Activated CD8-positive, alpha-beta memory T cell treated with anti-CD3 and anti-CD28 coated beads for 36 hours (primary cell): Measurements from ENCODE around the gene ZNF57. TPM values are rescaled to one million over a fixed set of nuclear protein-coding genes. Genes with fewer than 3 reads are reported as not detected.
"Not testable (repeated sequence)": the region's sequence is repeated elsewhere in the genome, so short reads cannot be mapped to it uniquely, and the experiment has no call there.

Experiments used
- CTCF ChIA-PET: fragments of 350-600 bp; sonication (Branson Sonifier 250); formaldehyde crosslinking; loops from one replicate; lab custom pipeline; 2021; ENCODE audit warnings: antibody characterized with exemption; lab: Charles Lee
- POLR2A ChIA-PET: fragments of 350-600 bp; sonication (Branson Sonifier 250); formaldehyde crosslinking; loops from one replicate; lab custom pipeline; 2021; ENCODE audit warnings: antibody characterized with exemption; lab: Charles Lee
- total RNA-seq, 2 experiments: library from RNA; stranded (reverse); gene quantifications; one replicate each; pipeline ENCODE4 v1.2.3, GENCODE V29; 2021

ZNF57 gene
- total RNA-seq, 2 experiments from 2014 or later, result 4.2 to 4.5 TPM

DNA sequence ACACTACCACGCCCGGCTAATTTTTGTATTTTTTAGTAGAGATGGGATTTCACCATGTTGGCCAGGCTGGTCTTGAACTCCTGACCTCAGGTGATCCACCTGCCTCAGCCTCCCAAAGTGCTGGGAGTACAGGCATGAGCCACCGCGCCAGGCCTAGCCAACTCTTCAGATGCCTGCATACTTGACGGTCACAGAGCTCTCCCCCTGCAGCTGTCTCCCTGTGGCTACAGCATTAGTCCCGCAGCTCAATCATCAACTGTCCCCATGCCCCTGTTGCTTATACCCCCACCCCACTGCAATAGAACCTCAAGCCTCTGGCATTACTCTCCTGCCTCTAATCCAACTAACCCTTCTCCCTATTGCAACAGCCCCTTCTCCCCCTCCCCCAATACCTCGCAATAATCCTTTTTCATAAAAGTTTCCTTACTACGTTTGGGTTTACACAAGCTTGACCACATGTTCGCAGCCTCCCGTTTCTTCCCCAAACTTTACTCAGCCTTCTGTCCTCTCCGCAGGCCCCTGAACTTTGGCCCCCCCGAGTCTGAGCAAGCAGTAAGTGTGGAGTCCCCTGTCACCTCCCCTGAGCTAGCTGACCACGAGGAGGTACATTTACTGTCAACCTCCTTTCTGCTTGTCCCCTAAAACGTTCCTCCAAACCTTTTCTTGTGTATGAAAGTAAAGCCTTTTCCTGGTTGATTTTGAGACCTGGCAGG is 42.4 kb downstream of the ZNF57 start:
- CTCF ChIA-PET, result interaction anchor here (0.6 to 0.7 kb wide), 3 partner anchors 242 to 362 kb away, joined by 3 to 6 read pairs (median 3); no protein-coding TSS in a partner anchor
- POLR2A ChIA-PET, result interaction anchor here (0.7 kb wide), 2 partner anchors 51 to 642 kb away, joined by 7 to 14 read pairs; partner anchors contain the start of gene GIPC3

DNA sequence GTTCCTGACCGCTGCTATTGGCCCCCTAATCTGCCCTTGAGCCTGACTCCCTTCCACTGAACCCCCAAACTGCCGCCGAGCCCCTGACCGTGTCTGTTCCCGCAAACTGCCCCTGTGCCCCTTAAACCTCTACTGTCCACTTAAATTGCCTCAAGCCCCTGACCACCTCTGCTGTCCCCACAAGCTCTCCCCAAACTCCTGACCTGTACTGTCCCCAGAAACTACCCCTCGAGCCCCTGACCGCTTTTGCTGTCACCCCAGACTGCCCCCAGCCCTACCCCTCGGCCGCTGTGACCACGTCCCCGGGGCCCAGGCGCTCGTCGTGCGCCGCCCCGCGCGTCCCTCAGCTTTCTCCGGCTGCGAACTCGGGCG is 43.7 kb downstream of the ZNF57 start:
- ChIA-PET CTCF (no interaction called here), POLR2A (interaction anchor here (0.6 kb wide), 3 partner anchors 21 to 554 kb away, joined by 3 to 7 read pairs (median 4); no protein-coding TSS in a partner anchor)

DNA sequence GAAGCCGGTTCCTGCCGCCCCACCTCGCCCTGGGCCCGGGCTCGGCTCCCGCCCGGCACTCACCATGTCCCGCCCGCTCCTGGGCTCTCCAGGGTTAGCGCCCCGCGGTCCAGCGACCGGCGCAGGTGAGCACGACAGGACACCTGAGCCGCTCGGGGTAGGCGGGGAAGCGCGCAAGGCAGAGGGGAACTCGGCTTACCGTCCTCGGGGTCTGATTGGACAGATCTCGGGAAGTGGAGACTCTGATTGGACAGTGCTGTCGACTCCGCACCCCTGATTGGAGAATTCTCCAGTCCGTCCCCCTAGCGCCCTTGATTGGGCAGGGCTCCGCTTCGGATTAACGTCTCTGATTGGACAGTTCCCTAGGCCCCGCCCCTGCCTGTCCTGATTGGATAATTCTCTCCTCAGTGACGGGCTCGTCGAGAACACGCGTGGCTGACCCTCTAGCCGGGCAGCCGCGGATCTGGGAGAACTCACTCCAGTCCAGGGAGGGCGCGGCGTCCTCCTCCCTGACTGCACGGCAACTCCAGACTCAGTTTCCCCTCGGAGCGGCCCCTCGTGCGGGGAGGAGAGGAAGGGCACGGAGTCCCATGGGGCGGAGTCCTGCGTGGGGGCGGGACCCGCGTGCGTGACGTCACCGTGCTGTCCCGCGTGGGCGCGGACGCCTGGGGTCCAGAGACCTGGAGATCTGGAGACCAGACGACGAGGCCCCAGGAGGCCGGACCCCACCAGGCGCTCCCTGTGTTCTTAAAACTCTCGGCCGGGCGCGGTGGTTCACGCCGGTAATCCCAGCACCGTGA is 44.2 kb downstream of the ZNF57 start, which contains the start of gene ZNF77:
TSS of gene ZNF77 (minus strand) at position 197 of the 800 bp plus-strand sequence. CDS start at position 66, 131 bp downstream.
- POLR2A ChIA-PET, result interaction anchor here (0.6 to 0.8 kb wide), 4 partner anchors 30 to 1692 kb away, joined by 3 to 7 read pairs (median 5); no protein-coding TSS in a partner anchor
- CTCF ChIA-PET, result no interaction called here

DNA sequence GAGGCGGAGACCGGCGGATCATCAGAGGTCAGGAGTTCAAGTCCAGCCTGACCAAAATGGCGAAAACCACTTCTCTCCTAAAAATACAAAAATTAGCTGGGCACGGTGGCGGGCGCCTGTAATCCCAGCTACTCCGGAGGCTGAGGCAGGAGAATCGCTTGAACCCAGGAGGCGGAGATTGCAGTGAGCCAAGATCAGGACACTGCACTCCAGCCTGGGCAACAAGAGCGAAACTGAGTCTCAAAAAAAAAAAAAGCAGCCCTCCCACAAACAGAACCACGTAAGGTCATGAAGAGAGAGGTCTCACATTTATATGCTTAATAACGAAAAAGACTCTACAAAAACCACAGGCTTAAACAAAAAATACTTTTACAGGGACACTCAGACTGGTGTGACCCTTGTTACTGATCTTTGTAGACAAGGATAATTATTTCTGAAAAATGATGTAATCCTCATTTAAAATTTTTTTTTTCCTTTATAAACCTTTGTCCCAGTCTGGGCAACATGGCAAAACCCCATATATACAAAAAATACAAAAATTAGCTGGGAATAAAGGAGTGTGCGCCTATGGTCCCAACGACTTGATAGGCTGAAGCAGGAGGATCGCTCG is 45.0 kb downstream of the ZNF57 start:
- ChIA-PET CTCF (no interaction called here), POLR2A (interaction anchor here (0.7 to 0.8 kb wide), 2 partner anchors 147 to 1691 kb away, joined by 4 to 6 read pairs; no protein-coding TSS in a partner anchor)

DNA sequence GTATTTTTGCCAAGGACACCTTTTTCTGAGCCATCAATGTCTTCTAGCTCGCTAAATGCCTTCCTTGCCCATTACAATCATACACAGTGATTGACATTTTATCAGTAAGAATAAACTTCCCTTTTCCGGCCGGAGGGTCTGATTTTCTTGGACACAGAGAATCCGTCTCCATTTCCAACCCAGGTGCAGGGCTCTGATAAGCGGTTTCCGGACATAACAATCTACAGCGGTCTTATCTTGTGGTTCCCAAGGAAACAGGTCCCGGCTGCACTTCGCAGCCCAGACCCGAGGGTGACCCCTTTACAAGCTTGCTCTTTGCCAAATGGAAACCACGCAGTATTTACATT is 49.2 kb downstream of the ZNF57 start:
- ChIA-PET CTCF (interaction anchor here (0.6 to 2.6 kb wide), 13 partner anchors 15 to 302 kb away, joined by 3 to 25 read pairs (median 4); no protein-coding TSS in a partner anchor), POLR2A (no interaction called here)

DNA sequence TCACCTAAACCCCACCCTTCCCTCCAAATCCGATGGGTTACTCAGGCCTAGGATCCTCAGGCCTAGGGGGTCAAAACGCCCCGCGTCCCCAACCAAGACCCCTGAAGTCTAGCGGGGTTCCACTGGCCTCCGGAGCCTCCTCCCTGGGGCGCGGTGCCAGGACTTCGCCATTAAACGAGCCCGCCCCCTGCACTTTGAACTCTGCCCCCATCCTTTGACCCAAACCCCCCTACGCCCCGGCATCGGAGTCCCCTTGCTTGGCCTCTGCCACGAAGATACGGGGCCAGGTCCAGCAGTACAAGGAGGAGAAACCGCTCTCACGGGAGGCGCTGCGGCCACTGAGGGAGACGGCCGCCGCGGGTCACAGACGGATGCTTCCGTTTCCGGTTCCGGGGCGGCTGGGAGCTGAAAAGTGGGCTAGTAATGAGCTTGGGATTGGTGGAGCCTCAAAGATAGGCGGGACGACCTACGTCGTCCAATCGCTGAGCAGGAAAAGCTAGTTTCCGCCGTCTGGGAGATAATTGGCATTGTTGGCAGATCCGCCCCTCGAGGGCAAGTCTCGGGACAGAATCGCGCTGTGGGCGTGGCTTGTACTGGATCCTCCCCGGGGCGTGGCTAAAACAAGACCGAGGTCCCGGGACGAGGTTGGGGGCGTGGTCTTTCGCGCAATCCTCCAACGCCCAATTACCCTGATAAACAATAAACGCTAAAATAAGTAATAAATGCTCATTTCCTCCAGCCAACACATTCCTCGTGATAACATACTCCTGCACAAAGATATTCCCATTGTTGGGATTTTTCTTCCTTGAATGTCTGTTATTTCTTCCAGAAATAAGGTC is 49.8 kb downstream of the ZNF57 start:
- ChIA-PET CTCF (interaction anchor here (0.6 to 2.6 kb wide), 21 partner anchors 12 to 302 kb away, joined by 3 to 25 read pairs (median 3); partner anchors contain the start of gene TLE6), POLR2A (interaction anchor here (0.6 to 0.9 kb wide), 4 partner anchors 26 to 760 kb away, joined by 4 to 6 read pairs (median 4); partner anchors contain the start of gene TLE6)

DNA sequence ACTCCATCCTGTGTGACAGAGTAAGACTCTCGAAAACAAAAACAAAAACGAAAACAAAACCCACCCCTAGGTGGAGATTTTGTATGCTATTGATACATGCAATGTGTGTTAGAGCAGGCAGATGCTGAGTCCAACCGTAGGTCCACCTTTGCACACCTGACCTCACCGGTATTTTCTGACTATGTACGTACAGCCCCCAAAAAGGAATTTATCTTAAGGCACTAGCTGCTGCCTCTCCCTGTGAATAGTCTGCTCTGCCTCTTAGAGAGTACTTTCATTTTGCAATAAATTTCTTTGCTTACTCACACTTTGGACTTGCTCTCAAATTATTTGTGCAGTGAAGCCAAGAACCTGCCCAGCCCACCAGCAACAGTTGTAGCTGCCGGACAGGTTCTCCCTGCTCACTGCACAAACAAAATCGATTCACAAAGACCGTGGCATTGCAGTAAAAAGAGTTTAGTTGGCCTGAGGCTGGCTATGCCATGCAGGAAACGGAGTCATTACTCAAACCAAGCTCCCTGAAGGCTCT is 52.3 kb downstream of the ZNF57 start:
- POLR2A ChIA-PET, result interaction anchor here (0.7 kb wide), 1 partner anchor 1388 kb away, joined by 7 read pairs; no protein-coding TSS in a partner anchor
- CTCF ChIA-PET, result interaction anchor here (0.7 to 1.3 kb wide), 2 partner anchors 10 kb away, joined by 3 to 5 read pairs; no protein-coding TSS in a partner anchor

DNA sequence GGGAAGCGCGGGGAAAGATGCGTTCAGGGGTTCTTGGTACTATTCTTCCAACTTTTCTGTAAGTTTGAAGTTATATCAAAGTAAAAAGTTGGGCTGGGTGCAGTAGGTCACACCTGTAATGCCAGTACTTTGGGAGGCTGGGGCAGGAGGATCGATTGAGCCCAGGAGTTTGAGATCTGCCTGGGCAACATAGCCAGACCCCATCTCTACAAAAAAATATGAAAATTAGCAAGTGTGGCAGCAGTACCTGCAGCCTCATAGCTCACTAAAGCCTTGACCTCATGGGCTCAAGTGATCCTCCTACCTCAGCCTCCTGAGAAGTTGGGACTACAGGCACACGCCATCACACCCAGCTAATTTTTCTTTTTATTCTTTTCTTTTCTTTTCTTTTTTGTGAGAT is 56.4 kb downstream of the ZNF57 start:
- ChIA-PET POLR2A (no interaction called here), CTCF (interaction anchor here (1.3 to 1.8 kb wide), 3 partner anchors 146 to 151 kb away, joined by 3 to 4 read pairs (median 4); no protein-coding TSS in a partner anchor)

DNA sequence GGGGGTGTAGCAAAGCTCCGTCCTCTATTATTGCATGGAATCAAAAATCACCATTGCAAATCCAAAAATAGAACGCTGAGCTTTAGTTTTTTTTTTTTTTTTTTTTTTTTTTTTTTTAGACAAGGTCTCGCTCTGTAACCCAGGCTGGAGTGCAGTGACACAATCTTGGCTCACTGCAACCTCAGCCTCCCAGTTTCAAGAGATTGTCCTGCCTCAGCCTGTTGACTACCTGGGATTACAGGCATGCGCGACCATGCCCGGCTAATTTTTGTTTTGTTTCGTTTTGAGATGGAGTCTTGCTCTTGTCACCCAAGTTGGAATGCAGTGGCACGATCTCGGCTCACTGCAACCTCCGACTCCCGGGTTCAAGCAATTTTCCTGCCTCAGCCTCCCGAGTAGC is 59.4 kb downstream of the ZNF57 start:
- CTCF ChIA-PET, result interaction anchor here (0.6 to 4.6 kb wide), 2 partner anchors 11 to 145 kb away, joined by 3 to 37 read pairs; no protein-coding TSS in a partner anchor
- POLR2A ChIA-PET, result no interaction called here

DNA sequence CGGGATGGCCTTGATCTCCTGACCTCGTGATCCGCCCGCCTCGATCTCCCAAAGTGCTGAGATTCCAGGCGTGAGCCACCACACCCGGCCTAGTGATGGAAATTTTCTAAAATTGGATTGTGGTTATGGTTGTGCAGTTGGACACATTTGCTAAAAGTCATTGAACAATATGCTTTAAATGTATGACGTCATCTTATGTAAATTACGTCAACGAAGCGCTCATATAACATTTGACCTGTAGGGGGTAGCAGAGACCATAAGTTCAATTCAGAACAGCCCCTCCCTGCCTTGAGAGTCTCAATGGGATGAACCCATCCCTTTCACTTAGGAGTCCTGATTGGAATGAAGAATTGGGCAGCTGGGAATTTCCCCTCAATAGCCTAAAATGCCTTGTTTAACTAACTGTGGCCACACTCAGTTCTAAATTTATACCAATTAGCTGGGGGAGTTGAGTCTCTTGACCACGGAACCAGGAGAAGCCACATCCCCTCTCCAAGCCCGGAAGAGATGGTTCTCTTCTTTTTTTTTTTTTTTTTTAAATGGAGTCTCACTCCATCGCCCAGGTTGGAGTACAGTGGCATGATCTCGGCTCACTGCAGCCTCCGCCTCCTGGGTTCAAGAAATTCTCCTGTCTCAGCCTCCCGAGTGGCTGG is 61.4 kb downstream of the ZNF57 start:
- POLR2A ChIA-PET, result interaction anchor here (0.6 kb wide), 1 partner anchor 86 kb away, joined by 6 read pairs; no protein-coding TSS in a partner anchor
- CTCF ChIA-PET, result interaction anchor here (0.6 to 4.6 kb wide), 21 partner anchors 8 to 332 kb away, joined by 3 to 37 read pairs (median 3); partner anchors contain the start of gene TLE6

DNA sequence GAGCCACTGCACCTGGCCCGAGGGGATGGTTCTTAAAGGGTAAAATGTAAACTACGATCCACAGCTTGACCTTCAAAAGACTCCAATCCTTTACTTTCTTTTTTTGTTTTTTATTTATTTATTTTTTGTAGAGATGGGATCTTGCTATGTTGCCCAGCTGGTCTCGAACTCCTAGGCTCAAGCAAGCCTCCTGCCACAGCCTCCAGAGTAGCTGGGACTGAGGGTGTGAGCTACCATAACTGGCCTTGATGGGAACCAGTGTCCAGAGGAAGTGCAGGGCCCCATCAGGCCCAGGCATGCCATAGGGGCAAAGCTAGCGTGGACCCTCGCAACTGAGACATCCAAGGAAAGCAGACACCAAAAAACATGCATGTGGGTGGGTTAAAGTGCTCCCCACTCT is 62.4 kb downstream of the ZNF57 start:
- CTCF ChIA-PET, result interaction anchor here (0.7 to 4.6 kb wide), 14 partner anchors 9 to 856 kb away, joined by 3 to 37 read pairs (median 4); partner anchors contain the start of gene TLE6
- POLR2A ChIA-PET, result interaction anchor here (0.7 kb wide), 1 partner anchor 14 kb away, joined by 4 read pairs; the partner anchor contains the start of gene TLE6

DNA sequence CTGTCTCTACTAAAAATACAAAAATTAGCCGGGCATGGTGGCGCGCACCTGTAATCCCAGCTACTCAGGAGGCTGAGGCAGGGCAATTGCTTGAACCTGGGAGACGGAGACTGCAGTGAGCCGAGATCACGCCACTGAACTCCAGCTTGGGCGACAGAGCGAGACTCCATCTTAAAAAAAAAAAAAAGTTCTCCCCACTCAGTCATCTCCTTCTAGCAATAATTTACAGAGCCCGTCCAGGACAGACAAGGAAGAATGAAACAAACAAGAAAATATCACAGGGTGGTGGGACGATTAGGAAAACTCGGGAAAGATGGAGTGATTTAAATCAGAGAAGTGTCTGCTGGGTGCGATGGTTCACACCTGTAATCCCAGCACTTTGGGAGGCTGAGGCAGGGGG is 62.9 kb downstream of the ZNF57 start:
- POLR2A ChIA-PET, result not testable (repeated sequence)
- CTCF ChIA-PET, result interaction anchor here (1.7 to 4.6 kb wide), 4 partner anchors 10 to 145 kb away, joined by 3 to 37 read pairs (median 17); no protein-coding TSS in a partner anchor

DNA sequence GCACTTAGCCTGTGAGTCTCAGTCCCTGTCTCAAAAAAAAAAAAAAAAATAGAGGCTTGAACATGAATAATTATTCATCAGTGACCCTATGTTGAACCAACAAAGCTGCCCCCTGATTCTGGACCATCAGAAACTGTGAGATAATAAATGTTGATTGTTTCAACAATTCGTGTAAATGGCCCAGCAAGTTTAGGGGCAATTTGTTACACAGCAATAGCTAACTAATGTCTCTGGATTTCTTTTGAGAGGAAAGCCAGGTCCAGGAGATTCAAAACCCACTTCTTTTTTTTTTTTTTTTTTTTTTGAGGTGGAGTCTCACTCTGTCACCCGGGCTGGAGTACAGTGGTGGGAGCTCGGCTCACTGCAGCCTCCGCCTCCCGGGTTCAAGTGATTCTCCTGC is 64.1 kb downstream of the ZNF57 start:
- ChIA-PET CTCF (interaction anchor here (0.7 to 1.6 kb wide), 5 partner anchors 12 to 317 kb away, joined by 3 to 7 read pairs (median 3); partner anchors contain the start of gene TLE6), POLR2A (interaction anchor here (0.6 to 0.7 kb wide), 3 partner anchors 38 to 384 kb away, joined by 3 to 13 read pairs (median 8); no protein-coding TSS in a partner anchor)

DNA sequence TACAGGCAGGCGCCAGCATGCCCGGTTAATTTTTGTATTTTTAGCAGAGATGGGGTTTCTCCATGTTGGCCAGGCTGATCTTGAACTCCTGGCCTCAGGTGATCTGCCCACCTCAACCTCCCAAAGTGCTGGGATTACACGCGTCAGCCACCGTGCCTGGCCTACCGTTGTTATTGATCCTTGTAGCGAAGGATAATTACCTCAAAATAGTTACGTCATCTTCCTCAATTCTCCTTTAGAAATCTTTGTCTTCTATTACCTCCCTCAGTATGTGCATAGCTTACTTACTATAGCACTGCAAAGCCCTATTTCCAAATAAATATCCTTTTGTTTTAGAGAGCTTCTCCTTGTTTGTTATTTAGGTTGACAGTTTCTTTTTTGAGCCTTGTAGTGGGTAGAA is 67.2 kb downstream of the ZNF57 start:
- POLR2A ChIA-PET, result no interaction called here
- CTCF ChIA-PET, result interaction anchor here (1.0 to 1.5 kb wide), 2 partner anchors 17 to 136 kb away, joined by 3 to 6 read pairs; no protein-coding TSS in a partner anchor
